GM18511 (cell line): ENCODE data around the gene PKHD1.

Experiments used
- ATAC-seq: cut with Tn5 transposase; IDR thresholded peaks from one replicate; pipeline ENCODE4 v1.9.1; 2021; ENCODE audit warnings: mild to moderate bottlenecking, moderate library complexity; ENCODE audit not compliant: unreplicated experiment

Gene PKHD1

GRCh38 chr6:51813904-51814303, 273.5 kb downstream of the PKHD1 start:
- no peak for ATAC-seq

- no peak for ATAC-seq
Observed at GRCh38 chr6:51812231-51812630, 275.2 kb downstream of the PKHD1 start.

GRCh38 chr6:51805517-51805916, 281.9 kb downstream of the PKHD1 start:
- ATAC-seq: peak; percentile 92

GRCh38 chr6:51800603-51801002, 286.8 kb downstream of the PKHD1 start:
- ATAC-seq: no peak

- no peak for ATAC-seq
Observed at GRCh38 chr6:51793393-51793792, 294.0 kb downstream of the PKHD1 start.

- no peak for ATAC-seq
Observed at GRCh38 chr6:51792273-51793030, 295.0 kb downstream of the PKHD1 start.

- no peak for ATAC-seq
Observed at GRCh38 chr6:51790946-51791345, 296.5 kb downstream of the PKHD1 start.

- ATAC-seq: no peak
Observed at GRCh38 chr6:51788121-51788520, 299.3 kb downstream of the PKHD1 start.

- no peak for ATAC-seq
Observed at GRCh38 chr6:51778666-51779065, 308.7 kb downstream of the PKHD1 start.

- ATAC-seq: no peak
Observed at GRCh38 chr6:51777618-51778017, 309.8 kb downstream of the PKHD1 start.

GRCh38 chr6:51775942-51776860, 311.2 kb downstream of the PKHD1 start:
- no peak for ATAC-seq

- no peak for ATAC-seq
Observed at GRCh38 chr6:51768087-51768486, 319.3 kb downstream of the PKHD1 start.

- no peak for ATAC-seq
Observed at GRCh38 chr6:51765230-51765629, 322.2 kb downstream of the PKHD1 start.

- no peak for ATAC-seq
Observed at GRCh38 chr6:51753635-51754034, 333.8 kb downstream of the PKHD1 start.

GRCh38 chr6:51743999-51744398, 343.4 kb downstream of the PKHD1 start:
- no peak for ATAC-seq

- ATAC-seq: no peak
Observed at GRCh38 chr6:51740658-51741057, 346.8 kb downstream of the PKHD1 start.

- no peak for ATAC-seq
Observed at GRCh38 chr6:51738614-51739013, 348.8 kb downstream of the PKHD1 start.

GRCh38 chr6:51737580-51738360, 349.6 kb downstream of the PKHD1 start:
- ATAC-seq: no peak

GRCh38 chr6:51725155-51725554, 362.3 kb downstream of the PKHD1 start:
- no peak for ATAC-seq

GRCh38 chr6:51720327-51720726, 367.1 kb downstream of the PKHD1 start:
- no peak for ATAC-seq

GRCh38 chr6:51719297-51719696, 368.1 kb downstream of the PKHD1 start:
- ATAC-seq: no peak
